EL (cell line): ENCODE measurements around the gene TRAF3.
"Not testable (repeated sequence)": the region's sequence is repeated elsewhere in the genome, so short reads cannot be mapped to it uniquely, and the experiment has no call there.

Experiments
- DNase-seq: peaks from one replicate; pipeline ENCODE4 v3.0.0-alpha.2; 2016

Gene TRAF3

DNA sequence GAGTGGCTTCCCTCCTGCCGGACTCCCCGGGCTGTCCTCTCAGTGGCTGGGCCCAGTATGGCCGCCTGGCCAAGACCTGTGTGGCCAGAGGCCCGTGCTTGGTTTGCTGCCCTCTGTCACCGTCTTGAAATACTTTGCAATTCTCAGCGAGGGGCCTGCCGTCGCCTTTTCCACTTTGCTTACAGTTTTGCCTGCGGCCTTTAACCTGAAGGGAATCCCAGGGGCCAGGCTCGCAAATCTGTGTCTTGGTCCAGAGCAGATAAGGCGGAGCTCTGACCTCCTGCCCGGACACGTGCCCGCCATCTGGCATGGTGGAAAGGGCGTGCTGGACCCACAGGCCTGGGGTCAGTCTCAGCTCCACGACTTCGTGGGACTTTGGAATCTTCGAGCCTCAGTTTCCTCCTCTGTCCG lies 134.3 kb downstream of the TRAF3 start:
- no peak for DNase-seq

DNA sequence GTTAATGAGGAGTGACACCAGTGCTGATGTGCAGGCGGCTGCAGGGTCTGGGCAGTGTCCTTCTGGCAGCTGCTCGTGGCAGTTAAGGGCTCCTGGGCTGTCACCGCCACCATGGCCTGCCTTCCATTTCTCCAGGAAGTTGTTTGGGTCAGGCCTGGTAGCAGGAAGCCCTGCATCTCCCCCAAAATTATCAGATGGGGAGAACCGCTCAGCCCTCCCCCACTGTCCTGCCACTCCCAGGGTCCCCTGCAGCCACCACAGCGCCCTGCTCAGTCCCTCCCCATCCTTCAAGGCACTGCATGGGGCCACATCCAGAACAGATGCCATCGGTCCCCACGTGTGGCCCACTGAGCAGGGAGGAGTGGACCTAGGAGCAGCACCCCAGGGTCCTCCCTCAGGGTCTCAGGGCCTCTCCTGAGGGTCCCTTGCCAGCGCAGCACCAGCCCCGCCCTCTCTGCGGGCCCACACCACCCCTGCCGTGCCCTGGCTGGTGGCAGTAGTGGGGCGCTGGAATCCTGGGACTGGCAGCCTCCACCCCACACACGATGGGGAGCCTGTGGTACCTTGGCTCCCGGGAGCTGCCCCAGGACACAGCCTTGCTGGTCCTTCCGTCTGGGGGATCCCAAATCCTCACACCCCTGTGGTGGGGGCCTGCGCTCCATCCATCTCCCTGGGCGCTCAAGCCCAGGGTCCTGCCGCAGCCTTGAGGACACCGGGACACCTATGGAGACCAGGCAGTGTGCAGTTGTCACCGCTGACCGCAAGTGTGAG lies 134.9 kb downstream of the TRAF3 start:
- DNase-seq, result no peak

DNA sequence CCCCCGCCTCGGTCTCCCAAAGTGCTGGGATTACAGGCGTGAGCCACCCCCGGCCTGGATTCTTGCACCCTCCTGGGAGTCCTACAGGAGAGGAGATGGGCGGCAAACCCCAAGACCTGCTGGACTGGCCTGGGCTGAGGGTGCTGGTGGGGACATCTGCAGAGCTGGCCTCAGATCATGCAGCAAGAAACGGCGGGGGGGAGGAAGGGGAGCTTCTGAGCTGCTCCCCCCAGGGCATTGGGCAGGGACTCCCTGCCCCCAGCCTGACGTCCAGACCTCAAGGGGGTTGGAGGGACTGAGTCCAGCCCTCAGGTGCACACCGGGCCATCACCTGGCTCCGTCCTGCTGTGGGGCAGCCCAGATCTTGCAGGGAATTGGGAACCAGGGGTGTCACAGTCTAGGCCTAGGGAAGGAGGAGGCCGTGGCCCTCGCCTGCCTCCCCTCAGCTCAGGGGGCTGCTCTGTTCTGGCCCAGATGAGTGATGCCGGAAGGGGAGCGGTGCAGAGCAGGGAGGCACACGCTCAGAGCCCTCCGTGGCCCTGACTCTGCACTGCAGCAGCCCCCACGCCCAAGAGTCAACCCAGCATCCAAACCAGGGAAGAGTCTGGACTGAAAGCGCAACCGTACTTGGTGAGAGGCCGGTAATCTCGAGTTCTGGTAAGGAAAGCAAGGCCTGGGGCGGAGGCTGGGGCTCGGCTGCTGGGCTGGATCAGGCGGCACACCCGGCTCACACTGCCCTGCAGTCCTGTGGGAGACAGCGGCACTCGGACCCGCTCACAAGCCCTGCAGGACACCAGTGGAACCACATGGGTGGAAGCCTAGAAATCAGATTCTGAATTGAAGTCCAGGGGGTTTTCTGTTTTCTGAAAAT lies 136.3 kb downstream of the TRAF3 start:
- no peak for DNase-seq

DNA sequence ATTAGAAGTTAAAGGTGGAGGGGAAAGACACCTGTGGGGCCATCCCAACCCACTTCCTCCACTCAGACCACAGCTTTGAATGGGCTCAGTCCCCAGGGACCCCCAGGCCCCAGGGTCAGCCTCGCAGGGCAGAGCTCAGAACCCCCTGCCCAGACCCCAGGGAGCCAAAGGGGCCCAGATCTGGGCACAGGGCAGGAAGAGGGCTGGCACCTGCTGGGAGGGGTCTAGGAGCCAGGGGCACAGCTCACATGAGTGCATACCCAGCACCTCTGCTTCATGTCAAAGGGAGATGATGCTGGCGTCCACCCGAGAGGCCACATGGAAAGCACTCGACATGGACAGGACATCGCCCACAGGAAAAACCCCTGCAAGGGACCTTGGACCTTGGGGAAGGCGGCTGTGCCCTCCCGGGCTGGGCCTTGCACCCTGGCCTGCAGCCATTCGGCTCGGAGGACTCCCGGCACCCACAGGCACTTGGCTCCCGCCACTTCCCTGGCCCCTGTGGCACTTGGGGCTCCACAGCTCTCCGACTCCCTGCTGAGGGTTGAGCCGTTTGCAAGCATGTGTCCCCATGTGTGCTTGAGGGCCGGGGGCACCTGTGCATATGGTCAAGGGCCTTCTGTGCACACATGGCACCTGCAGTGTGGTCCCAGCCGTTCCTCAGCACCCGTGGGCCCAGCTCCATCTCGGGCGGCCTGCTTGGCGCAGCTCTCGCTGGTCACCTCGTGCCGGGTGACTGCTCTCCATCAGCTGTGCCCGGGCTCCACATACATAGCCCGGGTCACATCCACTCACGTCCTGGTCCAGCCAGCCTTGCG lies 137.4 kb downstream of the TRAF3 start:
- no peak for DNase-seq

DNA sequence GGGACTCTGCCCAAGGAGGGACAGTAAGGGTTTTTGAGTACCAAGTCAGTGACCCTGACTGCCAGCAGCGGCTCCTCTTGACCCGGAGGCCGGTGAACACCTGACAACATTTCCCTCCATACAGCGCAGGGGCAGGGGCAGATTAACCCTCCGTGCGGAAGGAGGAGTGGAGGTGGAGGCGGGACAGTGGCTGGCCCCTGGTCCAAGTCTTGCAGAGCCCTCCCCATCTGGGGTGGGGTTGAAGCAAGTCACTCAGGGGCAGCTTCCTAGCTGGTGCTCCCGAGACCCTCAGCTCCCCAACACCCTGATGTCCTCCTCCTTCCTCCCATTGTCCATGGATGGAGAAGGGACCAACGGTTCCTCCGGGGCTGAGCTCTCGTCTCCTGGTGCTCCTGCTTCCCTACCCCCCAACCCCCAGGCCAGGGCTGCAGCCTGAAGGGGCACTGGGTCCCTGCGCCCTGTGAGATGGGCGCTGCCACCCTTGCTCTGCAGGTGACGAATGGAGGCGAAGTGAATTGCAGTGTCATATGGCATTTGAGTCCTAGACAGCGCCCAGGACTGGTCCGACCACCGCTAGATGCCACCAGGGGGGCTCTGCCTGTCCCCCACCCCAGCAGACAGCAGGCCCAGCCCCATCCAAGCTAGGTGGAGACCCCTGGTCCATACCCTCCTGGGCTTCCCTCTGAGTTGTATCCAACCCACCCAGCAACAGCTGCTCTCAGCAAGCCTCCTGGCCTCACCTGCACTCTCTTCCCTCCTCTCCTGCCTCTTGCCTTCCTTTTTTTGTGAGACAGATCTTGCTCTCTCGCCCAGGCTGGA lies 138.3 kb downstream of the TRAF3 start:
- DNase-seq, result no peak

DNA sequence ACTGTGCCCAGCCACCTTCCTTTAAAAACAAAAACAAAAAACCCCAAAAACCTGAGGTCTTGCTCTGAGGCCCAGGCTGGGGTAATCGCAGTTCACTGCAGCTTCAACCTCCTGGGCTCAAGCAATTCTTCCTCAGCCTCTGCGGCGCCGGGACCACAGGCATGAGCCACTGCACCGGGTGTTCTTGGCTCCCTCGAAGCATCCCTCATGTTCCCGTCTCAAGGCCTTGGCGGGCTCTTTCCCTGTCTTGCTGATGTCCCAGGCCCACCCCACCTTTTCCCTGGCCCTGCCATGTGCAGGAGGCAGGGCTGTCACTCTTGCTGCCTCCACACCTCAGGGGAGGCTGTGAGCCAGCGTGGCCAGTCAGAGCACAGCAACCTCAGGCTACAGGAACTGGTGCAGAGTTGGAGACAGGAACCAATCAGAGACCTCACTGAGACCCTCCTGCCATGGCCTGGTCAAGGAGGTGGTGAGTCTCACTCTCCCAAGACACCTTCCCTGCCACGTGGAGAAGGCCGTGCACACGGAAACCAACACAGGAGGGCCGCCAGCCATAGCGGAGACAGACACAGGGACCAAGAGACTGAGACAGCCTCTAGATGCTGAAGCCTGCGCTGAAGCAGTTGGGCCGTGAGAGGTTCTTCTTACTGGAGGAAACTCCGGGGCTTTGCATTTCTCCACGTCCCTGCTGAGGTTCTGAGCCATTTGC lies 139.3 kb downstream of the TRAF3 start:
- DNase-seq, result no peak

DNA sequence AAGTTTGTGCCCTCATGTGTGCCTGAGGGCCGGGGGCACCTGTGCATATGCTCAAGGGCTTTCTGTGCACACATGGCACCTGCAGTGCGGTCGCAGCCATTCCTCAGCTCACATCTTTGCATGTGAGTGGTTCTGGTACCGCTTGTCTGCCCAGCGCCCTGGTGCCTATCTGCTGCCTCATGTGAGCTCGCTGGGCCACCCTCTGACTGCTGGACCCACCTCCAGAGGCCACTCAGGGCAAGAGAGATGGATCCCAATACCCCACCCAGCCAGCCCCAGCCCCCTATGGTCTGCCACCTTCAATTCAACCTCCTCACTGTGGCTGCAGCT lies 139.8 kb downstream of the TRAF3 start:
- DNase-seq, result no peak

DNA sequence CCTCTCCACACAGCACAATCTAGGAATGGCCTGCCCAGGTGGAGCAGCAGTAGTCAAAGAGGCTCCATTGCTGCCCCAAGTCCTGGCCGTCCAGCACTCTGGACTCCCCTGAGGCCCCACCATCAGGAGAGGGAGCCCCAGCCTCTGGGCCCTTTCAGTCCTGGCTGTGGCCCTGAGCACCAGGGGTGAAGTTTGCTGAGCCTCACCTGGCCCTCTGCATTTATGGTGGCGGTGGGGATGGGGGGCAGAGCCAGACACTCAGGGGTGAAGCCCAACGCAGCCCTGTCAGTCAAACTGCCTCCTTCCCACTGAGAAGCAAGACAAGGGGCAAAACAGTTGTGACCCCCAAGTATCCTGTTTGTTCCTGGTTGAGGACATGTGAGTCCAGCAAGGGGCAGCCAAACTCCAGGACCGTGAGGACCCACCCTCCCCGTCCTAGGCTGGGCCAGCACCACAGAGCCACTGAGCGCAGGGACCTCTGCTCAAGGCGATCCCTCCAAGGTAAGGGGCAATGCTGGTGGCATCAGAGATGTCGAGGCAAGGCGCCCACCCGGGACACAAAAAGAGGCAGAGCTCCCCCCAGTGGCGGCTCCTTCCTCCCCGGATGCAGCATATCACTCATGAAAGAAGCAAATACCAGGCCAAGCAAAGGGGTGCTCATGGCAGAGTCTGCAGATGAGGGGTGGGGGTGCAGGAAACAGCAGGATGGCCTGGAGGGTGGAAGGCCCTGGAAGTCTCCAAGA lies 140.4 kb downstream of the TRAF3 start:
- peak; percentile 49 for DNase-seq

DNA sequence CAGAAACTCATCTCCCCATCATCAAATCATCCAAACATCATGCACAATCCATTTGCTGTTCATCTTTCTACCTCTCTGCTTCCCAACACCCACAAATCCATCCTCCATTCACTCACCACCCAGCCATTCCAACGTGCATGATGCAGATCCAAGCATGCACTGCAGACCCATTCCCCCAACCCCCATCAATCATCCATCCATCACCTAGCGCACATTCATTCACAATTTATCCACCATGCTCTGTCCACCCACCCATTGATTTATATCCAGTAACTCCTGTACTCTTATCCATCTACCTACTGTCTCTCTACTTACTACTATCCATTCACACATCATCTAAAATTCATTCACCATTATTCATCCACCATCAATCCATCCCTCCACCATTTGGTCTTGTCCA lies 141.2 kb downstream of the TRAF3 start:
- DNase-seq, result no peak

DNA sequence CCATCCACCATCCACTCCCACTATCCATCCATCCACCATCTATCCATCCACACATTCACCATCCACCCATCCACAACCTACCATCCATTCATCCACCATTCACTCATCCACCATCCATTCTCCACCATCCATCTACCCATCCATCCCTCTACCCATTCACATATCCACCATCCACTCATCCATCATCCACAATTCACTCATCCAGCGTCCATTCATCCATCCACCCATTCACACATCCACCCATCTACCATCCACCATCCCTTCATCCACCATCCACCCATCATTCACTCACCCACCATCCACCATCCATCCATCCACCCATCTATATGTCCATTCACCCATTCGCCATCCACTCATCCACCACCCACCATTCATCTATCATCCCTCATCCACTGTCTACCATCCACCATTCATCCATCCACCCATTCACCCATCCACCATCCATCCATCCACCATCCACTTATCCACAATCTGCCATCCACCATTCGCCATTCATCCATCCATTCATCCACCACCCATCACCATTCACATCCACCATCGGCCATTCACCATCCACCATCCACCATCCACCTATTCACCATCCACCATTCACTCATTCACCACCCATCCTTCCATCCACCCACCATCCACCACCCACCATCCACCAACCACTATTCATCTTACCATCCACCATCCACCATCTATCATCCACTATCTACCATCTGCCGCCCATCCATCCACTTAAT lies 143.2 kb downstream of the TRAF3 start:
- no peak for DNase-seq

DNA sequence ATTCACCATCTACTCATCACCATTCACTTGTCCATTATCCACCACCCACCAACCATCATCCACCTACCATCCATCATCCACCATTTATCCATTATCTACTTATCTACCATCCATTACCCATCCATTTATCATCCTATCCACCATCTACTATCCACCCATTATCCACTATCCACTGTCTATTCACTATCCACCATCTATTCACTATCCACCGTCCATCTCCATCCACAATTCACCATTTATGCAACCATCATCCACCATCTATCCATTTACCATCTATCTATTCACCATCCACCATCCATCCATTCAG lies 143.7 kb downstream of the TRAF3 start:
- no peak for DNase-seq

DNA sequence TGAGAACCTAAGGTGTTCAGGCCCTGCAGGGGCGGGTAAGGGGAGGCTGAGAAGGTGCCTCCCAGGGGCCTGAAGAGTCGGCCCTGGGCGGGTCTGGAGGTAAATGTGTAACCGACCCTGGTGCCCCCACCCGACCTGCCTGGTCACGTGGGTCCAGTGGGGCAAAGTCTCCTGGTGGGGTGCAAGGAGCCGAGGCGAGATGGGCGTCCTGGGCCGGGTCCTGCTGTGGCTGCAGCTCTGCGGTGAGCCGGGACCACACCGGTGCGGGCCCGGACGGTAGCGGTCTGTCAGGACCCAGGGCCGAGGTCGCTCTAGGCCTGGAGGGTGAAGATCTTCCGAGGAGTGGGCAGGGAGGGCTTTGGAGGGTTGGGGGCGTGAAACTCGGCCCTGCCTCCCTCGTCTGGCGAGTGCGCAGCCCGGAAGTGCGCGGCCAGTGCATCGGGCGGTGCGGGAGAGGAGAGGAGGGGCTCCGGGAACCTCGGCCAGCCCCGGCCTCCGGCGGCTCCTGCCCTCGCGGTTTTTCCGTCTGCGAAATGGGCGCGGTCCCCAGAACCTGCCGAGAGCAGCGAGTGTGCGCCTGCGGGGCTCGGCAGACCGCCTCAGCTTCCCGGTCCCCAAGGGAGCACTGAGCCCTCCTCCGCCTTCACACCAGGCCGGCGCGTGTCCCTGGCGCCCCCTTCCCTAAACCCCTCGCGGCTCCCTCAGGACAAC lies 145.4 kb downstream of the TRAF3 start, which contains the start of gene AMN:
AMN (plus strand) TSS at position 174 of the 711 bp plus-strand sequence; CDS start at position 200, 26 bp downstream.
- DNase-seq, result no peak

DNA sequence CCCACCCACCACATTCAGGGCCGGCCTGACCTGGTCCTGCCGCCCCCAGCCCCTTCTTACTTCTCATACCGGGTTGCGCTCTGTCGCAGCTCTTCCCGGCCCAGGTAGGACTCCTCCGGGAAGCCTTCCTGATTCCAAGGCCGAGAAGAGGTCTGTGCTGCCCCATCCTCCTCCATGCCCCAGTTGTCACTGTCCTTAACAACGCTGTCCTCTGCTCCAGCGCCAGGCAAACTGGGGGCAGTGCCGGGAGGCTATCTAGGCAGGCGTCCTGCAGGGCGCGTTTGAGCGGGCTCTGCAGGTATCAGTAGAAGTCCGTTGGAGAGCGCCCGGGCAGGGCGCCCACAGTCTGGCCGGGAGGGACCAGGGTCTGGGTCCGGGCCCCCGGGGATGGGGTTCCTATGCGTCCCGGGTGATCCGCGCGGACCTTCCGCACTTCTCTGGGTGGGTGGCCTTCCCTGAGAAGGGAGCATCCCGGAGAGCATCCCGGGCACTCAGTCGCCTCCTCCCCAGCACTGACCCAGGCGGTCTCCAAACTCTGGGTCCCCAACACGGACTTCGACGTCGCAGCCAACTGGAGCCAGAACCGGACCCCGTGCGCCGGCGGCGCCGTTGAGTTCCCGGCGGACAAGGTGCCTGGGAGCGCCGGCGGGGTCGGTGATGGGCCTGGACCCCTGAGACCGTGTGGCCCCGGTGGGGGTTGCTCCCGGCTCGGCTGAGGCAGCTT lies 146.1 kb downstream of the TRAF3 start:
- DNase-seq, result no peak

DNA sequence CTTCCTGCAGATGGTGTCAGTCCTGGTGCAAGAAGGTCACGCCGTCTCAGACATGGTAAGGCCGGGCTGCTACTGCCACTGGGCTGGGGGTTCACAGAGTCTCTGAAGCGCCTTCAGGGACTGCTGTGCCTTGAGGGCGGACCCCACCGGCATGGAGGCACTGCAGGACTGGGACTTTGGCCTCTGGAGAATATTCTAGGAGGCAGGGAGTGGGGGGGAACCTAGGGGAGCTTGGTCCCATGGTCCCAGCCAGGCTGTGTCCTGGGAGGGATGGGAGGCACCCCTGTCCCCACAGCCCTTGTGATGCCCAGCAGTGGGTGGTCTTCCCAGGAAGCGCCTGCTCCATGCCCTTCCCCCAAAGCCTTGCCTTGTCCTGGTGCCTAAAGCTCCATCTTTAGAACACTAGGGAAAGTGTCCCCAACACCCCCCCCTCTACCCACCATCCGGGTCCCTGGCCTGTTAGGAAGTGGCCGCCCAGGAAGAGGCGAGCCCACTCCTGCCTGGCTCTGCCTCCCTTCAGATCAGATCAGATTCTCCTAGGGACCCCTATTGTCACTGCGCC lies 146.8 kb downstream of the TRAF3 start:
- no peak for DNase-seq

DNA sequence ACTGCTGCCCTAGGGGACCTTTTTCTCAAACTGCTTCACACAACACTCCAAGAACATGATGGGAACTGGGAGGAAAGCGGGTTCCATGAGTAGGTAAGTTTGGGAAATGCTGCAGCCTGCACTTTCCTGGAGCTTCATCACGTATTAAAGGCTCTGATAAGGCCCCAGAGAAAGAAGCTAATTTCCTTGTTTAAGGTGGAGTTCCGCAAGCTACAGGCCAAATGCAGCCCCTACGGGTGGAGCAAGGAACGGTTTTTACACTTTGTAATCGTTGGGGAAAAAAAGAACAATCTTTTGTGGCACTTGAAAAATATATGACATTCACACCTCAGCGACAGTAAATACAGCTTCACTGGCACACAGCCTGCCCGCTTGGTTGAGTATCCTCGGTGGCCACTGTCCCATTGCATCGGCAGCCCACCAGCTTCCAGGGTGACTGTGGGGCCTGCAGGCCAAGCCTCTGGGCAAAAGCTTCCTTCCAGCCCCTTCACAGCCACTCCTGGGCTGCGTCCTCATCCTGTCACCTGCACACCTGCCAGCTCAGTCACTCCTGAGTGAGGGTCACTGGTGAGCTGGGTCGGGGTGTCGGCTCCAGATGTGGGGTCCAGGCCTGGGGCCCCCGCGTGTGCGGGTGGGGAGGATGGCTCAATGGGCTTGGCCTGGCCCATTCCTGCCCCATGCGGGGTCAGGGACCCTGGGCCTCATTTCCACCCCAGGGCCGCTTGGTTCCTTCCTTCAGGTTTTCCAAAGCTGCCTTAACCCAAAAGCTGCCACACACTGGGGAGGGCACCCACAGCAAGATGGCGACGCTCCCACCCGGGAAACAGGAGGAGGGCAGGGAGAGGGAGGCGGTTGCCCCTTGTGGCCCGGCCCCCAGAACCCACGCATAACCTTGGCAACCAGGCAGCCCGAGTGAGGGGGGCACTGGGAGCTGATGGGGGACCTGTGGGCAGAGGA lies 147.7 kb downstream of the TRAF3 start:
- no peak for DNase-seq

DNA sequence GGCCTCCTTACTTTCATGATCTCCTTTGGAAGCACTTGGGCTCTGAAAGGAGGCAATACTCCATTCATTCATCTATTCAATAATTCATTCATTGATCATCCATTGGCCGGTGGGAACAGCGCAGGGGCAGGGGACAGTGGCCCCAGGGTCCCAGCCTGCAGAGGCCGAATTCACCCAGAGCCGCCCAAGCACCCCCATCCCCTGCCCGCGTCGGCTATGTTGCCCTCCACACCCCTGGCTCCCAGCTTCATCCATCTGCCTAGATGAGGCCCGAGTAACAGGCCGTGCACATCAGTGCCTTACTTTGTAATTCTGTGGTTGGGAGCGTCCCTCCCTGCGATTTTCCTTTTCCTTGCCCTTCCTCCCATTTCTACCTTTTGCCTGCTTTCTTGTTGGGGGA lies 148.4 kb downstream of the TRAF3 start:
- no peak for DNase-seq

DNA sequence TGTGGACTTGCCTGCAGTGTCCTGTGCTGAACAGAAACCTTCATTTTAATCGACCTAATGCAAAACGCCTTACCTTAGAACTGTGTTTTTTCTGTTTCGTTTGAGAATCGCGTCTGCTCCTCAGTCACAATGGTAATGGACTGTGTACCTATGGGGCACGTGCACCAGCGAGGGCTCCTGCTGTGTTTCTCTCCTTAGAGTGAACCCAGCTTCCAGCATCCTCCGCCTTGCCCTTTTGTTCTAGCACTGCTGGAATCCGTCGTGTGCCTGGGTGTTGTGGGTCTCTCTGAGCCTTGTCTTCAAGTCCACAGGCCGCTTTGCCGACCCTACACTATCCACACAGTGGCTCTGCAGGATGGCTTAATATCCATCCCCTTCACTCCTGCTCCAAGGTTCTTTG lies 148.9 kb downstream of the TRAF3 start:
- DNase-seq, result no peak

DNA sequence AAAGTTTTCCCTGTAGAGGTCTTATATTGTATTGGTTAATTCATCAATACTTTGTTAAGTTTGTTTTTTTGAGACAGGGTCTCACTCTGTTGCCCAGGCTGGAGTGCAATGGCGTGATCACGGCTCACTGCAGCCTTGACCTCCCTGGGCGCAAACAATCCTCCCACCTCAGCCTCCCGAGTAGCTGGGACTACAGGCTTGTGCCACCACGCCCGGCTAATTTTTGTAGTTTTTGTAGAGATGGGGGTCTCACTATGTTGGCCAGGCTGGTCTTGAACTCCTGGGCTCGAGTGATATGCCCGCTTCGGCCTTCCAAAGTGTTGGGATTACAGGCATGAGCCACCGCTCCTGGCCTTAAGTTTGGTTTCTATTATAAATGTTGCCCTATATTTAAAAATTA lies 149.6 kb downstream of the TRAF3 start:
- DNase-seq, result not testable (repeated sequence)
